ENCODE results near the gene PRKAG3.

Gene PRKAG3

GRCh38 chr2:218837495-218837894, 5.9 kb upstream of the PRKAG3 start:
- no peak for DNase-seq

DNA sequence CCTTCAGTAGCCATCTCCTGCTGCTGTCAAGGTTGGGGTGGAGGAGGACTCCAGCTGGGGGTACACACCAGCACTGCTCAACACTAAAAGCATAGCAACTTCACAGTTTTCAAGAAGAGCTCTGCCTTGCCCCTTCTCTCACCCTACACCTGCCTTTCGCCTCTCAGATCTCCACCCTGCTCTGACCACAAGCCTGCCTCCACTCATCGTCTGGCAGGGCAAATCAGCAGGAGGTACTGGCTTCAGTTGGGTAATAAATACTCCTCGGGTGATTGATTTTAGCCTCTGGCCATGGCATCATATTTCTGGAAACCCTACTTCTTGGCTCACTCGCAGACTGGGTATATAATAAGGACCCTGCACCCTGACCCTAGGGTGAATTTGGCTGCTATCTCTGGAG, 3.1 kb upstream of the PRKAG3 start:
- no peak for DNase-seq

- DNase-seq, result no peak
These were observed 1.5 kb upstream of the PRKAG3 start for GRCh38 chr2:218833023-218833609.

- DNase-seq, result no peak
These were observed 917 bp upstream of the PRKAG3 start for GRCh38 chr2:218832520-218832919.

GRCh38 chr2:218832081-218832480, 478 bp upstream of the PRKAG3 start:
- DNase-seq, result no peak

- no peak for DNase-seq
These were observed 887 bp downstream of the PRKAG3 start for GRCh38 chr2:218830526-218831306.

DNA sequence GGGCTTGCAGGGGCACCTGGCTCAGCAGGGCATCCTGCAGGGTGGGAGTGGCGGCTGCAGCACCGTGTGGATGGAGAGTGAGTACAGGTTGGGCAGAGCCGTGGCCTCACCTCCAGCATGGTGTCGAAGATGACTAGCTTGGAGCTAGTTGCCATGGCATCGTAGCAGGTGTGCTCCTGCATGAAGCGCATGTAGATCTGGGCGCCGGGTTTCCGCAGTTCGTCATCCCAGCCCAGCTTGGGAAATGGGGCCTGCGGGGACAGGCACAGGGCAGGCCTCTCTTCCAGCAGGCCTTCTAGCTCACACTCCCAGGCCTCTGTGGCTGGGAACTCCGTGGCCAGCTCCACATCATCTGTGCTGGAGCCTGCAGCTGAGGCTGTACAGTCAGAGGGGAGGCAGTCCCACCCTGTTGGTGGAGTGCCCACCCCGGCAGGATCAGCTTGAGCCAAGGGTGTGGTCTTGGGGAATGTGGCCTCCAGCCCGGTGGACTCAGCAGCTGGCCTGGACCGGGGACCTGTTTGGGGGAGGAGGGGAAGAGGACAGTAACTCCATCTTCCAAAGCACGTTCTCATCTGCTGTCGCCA, 1.6 kb downstream of the PRKAG3 start:
- no peak for DNase-seq

DNA sequence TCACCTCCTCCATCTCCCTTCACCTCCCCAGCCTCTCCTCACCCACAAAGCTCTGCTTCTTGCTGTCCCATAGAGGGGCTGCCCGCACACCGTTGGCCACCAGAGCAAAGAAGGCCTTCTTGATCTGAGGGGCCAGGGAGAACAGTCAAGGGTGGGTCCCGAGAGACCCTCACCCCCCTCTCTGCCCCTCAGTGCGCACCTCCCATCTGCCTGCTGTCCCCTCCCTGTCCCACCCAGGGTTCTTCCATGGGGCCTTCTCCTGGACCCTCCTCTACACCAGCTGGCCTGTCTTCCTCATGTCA, 3.2 kb downstream of the PRKAG3 start:
- no peak for DNase-seq

- DNase-seq, result no peak
These were observed 3.7 kb downstream of the PRKAG3 start for GRCh38 chr2:218827701-218828476.

- DNase-seq, result no peak
These were observed 4.8 kb downstream of the PRKAG3 start for GRCh38 chr2:218826791-218827190.

DNA sequence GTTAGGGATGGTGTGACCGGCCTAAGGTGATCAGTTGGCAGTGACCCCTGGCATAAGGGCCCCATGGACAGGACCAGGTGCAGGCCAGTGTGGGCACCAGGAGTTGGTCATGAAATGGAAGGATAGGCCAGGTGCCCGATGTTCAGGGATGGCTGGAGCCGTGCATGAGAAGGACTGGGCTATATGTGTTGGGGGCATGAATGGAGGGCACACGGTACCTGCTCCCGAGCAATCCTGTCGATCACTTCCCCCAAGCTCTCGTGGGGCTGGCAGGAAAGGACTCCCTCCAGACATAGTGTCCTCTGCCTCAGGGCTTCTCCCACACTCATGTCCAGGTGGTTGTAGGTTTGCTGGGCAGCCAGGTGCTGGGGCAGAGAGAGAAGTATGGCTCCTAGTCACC, 7.6 kb downstream of the PRKAG3 start:
- no peak for DNase-seq

DNA sequence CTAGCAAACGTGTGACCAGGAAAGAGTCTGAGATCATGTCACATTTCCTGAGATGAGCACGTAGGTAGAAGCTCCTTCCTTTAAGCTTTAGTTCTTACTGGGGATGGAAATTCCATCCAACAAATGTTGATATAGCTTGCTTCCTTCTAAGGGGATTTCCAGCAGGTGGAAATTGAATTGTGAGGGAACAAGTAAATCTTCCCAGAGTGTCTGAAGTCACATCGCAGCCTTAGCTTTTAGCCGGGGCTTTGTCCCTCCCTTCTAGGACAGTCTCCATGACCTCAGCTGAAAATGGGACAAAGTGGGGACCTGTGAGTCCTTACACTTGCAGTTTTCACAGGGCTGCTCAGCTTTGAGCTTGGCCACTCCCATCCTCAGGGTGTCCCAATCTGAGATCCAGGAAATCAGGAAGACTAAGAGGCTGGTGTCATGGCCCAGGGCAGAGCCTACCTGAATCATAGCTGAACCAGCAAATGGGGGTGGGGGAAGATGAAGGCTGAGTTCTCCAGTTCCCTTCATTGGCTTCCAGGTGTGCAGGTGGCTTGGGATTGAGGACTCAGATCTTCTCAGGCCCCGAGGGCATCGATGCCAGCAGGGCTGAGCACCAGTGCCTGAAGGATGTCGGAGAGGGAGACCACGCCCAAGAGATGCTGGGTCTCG, 8.3 kb downstream of the PRKAG3 start:
- no peak for DNase-seq

DNA sequence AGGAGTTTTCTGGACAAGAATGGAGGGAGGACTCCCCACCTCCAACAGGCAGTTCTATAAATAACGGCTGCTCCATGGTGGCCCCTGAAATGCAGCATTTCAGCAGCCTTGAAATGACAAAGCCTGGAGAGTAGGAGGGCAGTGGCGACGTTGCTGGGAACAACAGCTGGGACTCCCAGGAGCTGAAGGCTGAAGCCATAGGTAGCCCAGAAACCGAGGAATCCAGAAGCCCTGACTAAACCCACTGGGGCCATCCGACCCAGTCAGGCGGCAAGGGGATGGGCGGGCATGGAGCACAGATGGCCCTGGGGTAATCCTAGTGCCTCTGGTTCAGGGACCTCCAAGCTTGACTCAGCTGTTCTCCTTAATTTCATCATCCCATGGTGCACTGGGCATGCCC, 9.0 kb downstream of the PRKAG3 start:
- no peak for DNase-seq

DNA sequence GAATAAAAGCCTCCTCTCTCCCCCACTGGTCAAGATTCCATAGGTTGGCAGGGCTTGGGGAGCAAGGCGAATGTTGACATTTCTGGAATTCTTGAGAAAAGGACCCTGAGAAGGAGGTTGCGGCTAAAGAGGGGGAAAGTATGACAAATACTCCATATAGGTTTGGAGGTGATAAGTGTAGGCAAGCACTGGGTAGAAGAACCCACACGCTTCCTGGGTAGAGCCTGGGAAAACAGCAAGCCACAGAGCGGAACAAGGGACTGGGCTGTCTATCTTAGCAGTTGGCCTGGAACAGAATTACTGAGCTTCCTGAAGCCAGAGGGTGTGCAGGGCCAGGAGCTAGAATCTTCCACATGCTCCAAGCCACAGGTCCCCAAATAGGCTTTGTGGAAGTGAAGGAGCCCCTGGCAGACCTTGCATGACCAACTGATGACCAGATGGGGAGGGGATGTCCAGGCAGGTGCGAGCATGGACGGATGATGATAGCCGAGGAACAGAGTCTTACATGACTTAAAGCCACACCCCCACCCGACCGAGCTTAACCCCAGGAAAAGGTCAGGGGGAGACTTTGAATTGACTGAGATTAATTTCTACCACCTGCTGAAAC, 9.9 kb downstream of the PRKAG3 start:
- no peak for DNase-seq

GRCh38 chr2:218820746-218821369, 10.7 kb downstream of the PRKAG3 start:
- DNase-seq, result no peak

DNA sequence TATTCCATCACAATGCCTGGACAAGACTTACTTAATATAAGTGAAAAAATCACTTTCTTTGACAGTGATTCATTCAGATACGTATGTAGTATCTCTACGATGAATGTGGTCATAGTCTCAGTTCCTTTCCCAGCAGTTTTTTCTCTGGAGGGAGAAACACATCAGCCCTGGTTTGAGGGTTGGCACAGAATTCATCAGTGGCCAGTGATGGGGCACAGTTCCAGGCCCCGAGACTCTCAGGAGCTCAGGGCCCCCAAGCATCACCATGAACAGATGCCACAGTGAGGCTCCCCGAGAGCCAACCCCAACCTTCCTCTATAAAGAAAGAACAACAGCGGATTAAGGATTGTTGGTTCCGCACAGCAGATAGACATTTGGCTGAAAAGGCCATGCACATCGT, 12.5 kb downstream of the PRKAG3 start:
- no peak for DNase-seq

- DNase-seq, result no peak
These were observed 15.0 kb downstream of the PRKAG3 start for GRCh38 chr2:218816561-218817011.

- no peak for DNase-seq
These were observed 16.0 kb downstream of the PRKAG3 start for GRCh38 chr2:218815649-218816048.

GRCh38 chr2:218815244-218815637, 16.4 kb downstream of the PRKAG3 start:
- no peak for DNase-seq

- no peak for DNase-seq
These were observed 16.9 kb downstream of the PRKAG3 start for GRCh38 chr2:218814540-218815243.

- no peak for DNase-seq
These were observed 17.7 kb downstream of the PRKAG3 start for GRCh38 chr2:218813771-218814460.

Measured in bone marrow (tissue), 2 donors.